HG02943 (cell line): ENCODE results near the gene BIK.
"Not testable (repeated sequence)": the region's sequence is repeated elsewhere in the genome, so short reads cannot be mapped to it uniquely, and the experiment has no call there.

ENCODE experiments used
- ATAC-seq: cut with Tn5 transposase; IDR thresholded peaks from one replicate; pipeline ENCODE4 v1.9.1; 2021; ENCODE audit warnings: mild to moderate bottlenecking, low read depth, moderate library complexity; ENCODE audit not compliant: unreplicated experiment

BIK gene

GRCh38 chr22:43133401-43133800, 22.9 kb downstream of the BIK start:
- no peak for ATAC-seq

GRCh38 chr22:43134553-43134952, 24.0 kb downstream of the BIK start:
- ATAC-seq, result no peak

- no peak for ATAC-seq
Measured at GRCh38 chr22:43135565-43135964, 25.0 kb downstream of the BIK start.

GRCh38 chr22:43136255-43136654, 25.7 kb downstream of the BIK start:
- ATAC-seq, result no peak

- no peak for ATAC-seq
Measured at GRCh38 chr22:43136801-43137200, 26.3 kb downstream of the BIK start.

- ATAC-seq, result peak; percentile 65
Measured at GRCh38 chr22:43142880-43143562, 32.5 kb downstream of the BIK start, which contains the start of gene MCAT. Gene MCAT, minus strand, starts transcription at chr22:43143398. Its CDS starts 50 bp downstream, at chr22:43143348.

- ATAC-seq, result no peak
Measured at GRCh38 chr22:43144949-43145348, 34.4 kb downstream of the BIK start.

GRCh38 chr22:43145371-43145770, 34.8 kb downstream of the BIK start:
- not testable (repeated sequence) for ATAC-seq

- ATAC-seq, result not testable (repeated sequence)
Measured at GRCh38 chr22:43146332-43146731, 35.8 kb downstream of the BIK start.

GRCh38 chr22:43147821-43148220, 37.3 kb downstream of the BIK start:
- no peak for ATAC-seq

- no peak for ATAC-seq
Measured at GRCh38 chr22:43148581-43148980, 38.0 kb downstream of the BIK start.

GRCh38 chr22:43150731-43151206, 40.2 kb downstream of the BIK start:
- no peak for ATAC-seq

GRCh38 chr22:43151251-43152002, 40.9 kb downstream of the BIK start, which contains the start of gene TSPO:
Gene TSPO, plus strand, starts transcription at chr22:43151559. Its CDS starts 7,680 bp downstream, at chr22:43159239.
- ATAC-seq, result no peak

- ATAC-seq, result no peak
Measured at GRCh38 chr22:43152003-43152356, 41.4 kb downstream of the BIK start.

- ATAC-seq, result no peak
Measured at GRCh38 chr22:43152357-43153071, 42.0 kb downstream of the BIK start.

GRCh38 chr22:43153899-43154298, 43.3 kb downstream of the BIK start:
- no peak for ATAC-seq

GRCh38 chr22:43154887-43155536, 44.5 kb downstream of the BIK start:
- ATAC-seq, result no peak

- ATAC-seq, result no peak
Measured at GRCh38 chr22:43155789-43156188, 45.2 kb downstream of the BIK start.

GRCh38 chr22:43156413-43156812, 45.9 kb downstream of the BIK start:
- ATAC-seq, result no peak

- no peak for ATAC-seq
Measured at GRCh38 chr22:43157874-43158546, 47.5 kb downstream of the BIK start.
